CD4-positive, alpha-beta T cell (primary cell): Measurements from ENCODE around the gene GABRR2. TPM values are rescaled to one million over a fixed set of nuclear protein-coding genes. Genes with fewer than 3 reads are reported as not detected.

ENCODE experiments used
- ATAC-seq: fragments of 200-7000 bp; cut with Tn5 transposase; one replicate; pipeline ENCODE4 v1.10.0; 2022; ENCODE audit warnings: mild to moderate bottlenecking; ENCODE audit not compliant: poor library complexity
- CTCF ChIA-PET: fragments of 350-600 bp; sonication (Branson Sonifier 250); formaldehyde crosslinking; loops from one replicate; lab custom pipeline; 2021; ENCODE audit warnings: antibody characterized with exemption, inconsistent platforms; lab: Charles Lee
- POLR2A ChIA-PET: fragments of 350-600 bp; sonication (Branson Sonifier 250); formaldehyde crosslinking; loops from one replicate; lab custom pipeline; 2021; ENCODE audit warnings: antibody characterized with exemption, inconsistent platforms; lab: Charles Lee
- DNase-seq, 14 experiments: peaks; one replicate each; pipeline ENCODE4 v3.0.0-alpha.2; 2013 to 2020; ENCODE audit warnings: mixed read lengths in 2 of 14
- H3K27ac ChIP-seq, 2 donors: one replicate each; pipeline versions ENCODE4 v1.5.1 to v1.7.0; 2013; ENCODE audit warnings: low read length in 2 of 2, low read depth in 1 of 2, mild to moderate bottlenecking in 1 of 2
- H3K27me3 ChIP-seq, 2 experiments: 1 replicate in 1 of 2; 2 replicates in 1 of 2; pipeline versions ENCODE4 v1.6.1 to v1.7.0; 2013; ENCODE audit warnings: low read length in 2 of 2, control low read depth in 1 of 2, mild to moderate bottlenecking in 1 of 2, moderate library complexity in 1 of 2; ENCODE audit not compliant: insufficient read depth in 2 of 2, control insufficient read depth in 1 of 2
- H3K36me3 ChIP-seq: one replicate; pipeline ENCODE4 v1.6.1; 2013; ENCODE audit warnings: low read length, control low read depth; ENCODE audit not compliant: insufficient read depth
- H3K4me1 ChIP-seq: one replicate; pipeline ENCODE4 v1.6.1; 2013; ENCODE audit warnings: low read length, control low read depth; ENCODE audit not compliant: insufficient read depth
- H3K4me3 ChIP-seq: one replicate; pipeline ENCODE4 v1.5.1; 2013; ENCODE audit warnings: mild to moderate bottlenecking, low read length, moderate library complexity
- H3K9me3 ChIP-seq, 2 experiments: 1 replicate in 1 of 2; 2 replicates in 1 of 2; pipeline versions ENCODE4 v1.6.1 to v1.7.0; 2013; ENCODE audit warnings: low read length in 2 of 2, mild to moderate bottlenecking in 2 of 2, control low read depth in 1 of 2, moderate library complexity in 1 of 2; ENCODE audit not compliant: control insufficient read depth in 1 of 2, insufficient read depth in 1 of 2
- H3K27ac Mint-ChIP-seq: one replicate; pipeline ENCODE4 v1.8.0; 2020; ENCODE audit warnings: mixed read lengths
- H3K27me3 Mint-ChIP-seq: one replicate; pipeline ENCODE4 v1.8.0; 2021; ENCODE audit warnings: mixed read lengths
- H3K36me3 Mint-ChIP-seq: one replicate; pipeline ENCODE4 v1.8.0; 2021; ENCODE audit warnings: low read depth, mixed read lengths
- H3K4me1 Mint-ChIP-seq: one replicate; pipeline ENCODE4 v1.8.0; 2021; ENCODE audit warnings: low read depth, mixed read lengths
- H3K4me3 Mint-ChIP-seq: one replicate; pipeline ENCODE4 v1.8.0; 2020; ENCODE audit warnings: mild to moderate bottlenecking, mixed read lengths
- H3K9me3 Mint-ChIP-seq: one replicate; pipeline ENCODE4 v1.8.0; 2020; ENCODE audit warnings: mixed read lengths
- CTCF ChIP-seq: fragments of 200-600 bp; IDR thresholded peaks from one replicate; pipeline ENCODE4 v1.8.0; 2022; ENCODE audit warnings: antibody characterized with exemption, mild to moderate bottlenecking
- intact Hi-C, 2 experiments: fragments of 100-400 bp; cut with DNase I in 1 of 2; cut with micrococcal nuclease in 1 of 2; formaldehyde crosslinking; loops; one replicate each; pipeline versions ENCODE4 v1.15.1 to v1.9.0; 2023 to 2025; cut with DNase I, micrococcal nuclease
- total RNA-seq, 174 experiments: library from RNA in 2 of 174; stranded (reverse) in 2 of 174; gene quantifications; one replicate each; pipeline ENCODE4 v1.2.3 and lab custom pipeline; 2021 to 2026

Gene GABRR2
- total RNA-seq, 2 experiments from 2014 or later: 0.47 to 0.49 TPM

- Mint-ChIP-seq H3K27me3 (no peaks in the 10 kb centered on the region), H3K36me3 (no peaks in the 10 kb centered on the region), H3K9me3 (peaks cover 4% of the 10 kb centered on the region), H3K4me1 (no peaks in the 10 kb centered on the region), H3K4me3 (no peak overlapping the region), H3K27ac (no peak overlapping the region)
- no peak for TF ChIP-seq CTCF
- Histone ChIP-seq H3K27me3 (no peaks in the 10 kb centered on the region), H3K4me1 (no peaks in the 10 kb centered on the region), H3K4me3 (no peak overlapping the region), H3K27ac (no peak overlapping the region), H3K9me3 (peaks cover 0 to 4% of the 10 kb centered on the region in 2 experiments), H3K36me3 (no peaks in the 10 kb centered on the region)
- no peak for ATAC-seq
- ChIA-PET POLR2A (no interaction called here), CTCF (no interaction called here)
- DNase-seq: no peak
- intact Hi-C loops: no loop called here
These were observed 93.0 kb downstream of the GABRR2 start for GRCh38 chr6:89221971-89222711.

- CTCF ChIA-PET: interaction anchor here (1.6 kb wide), 1 partner anchor 151 kb away, joined by 3 read pairs; no protein-coding TSS in a partner anchor
- H3K4me3 ChIP-seq: no peak overlapping the region
- no peaks in the 10 kb centered on the region for H3K4me1 ChIP-seq
- Mint-ChIP-seq H3K27ac (no peak overlapping the region), H3K9me3 (peaks cover 4% of the 10 kb centered on the region), H3K4me3 (no peak overlapping the region), H3K36me3 (no peaks in the 10 kb centered on the region), H3K4me1 (no peaks in the 10 kb centered on the region), H3K27me3 (no peaks in the 10 kb centered on the region)
- H3K27ac ChIP-seq: no peak overlapping the region
- no peaks in the 10 kb centered on the region for H3K27me3 ChIP-seq
- peaks cover 0 to 4% of the 10 kb centered on the region in 2 experiments for H3K9me3 ChIP-seq
- H3K36me3 ChIP-seq: no peaks in the 10 kb centered on the region
- ATAC-seq (no peak), DNase-seq (no peak)
- POLR2A ChIA-PET: no interaction called here
- intact Hi-C loops: no loop called here
- no peak for TF ChIP-seq CTCF
These were observed 94.0 kb downstream of the GABRR2 start for GRCh38 chr6:89221129-89221528.

- peaks cover 0 to 2% of the 10 kb centered on the region in 2 experiments for H3K27me3 ChIP-seq
- DNase-seq (no peak), ATAC-seq (no peak)
- H3K27ac ChIP-seq: no peak within 1 kb of the TSS
- H3K27me3 Mint-ChIP-seq: no peaks in the 10 kb centered on the region
- no peak within 1 kb of the TSS for H3K27ac Mint-ChIP-seq
- no peaks in the 10 kb centered on the region for H3K9me3 ChIP-seq
- intact Hi-C loops: no loop called here
- no peak within 1 kb of the TSS for H3K4me3 Mint-ChIP-seq
- no peaks in the 10 kb centered on the region for H3K4me1 ChIP-seq
- CTCF ChIA-PET: no interaction called here
- TF ChIP-seq CTCF: no peak
- POLR2A ChIA-PET: no interaction called here
- no peaks in the 10 kb centered on the region for H3K9me3 Mint-ChIP-seq
- H3K4me1 Mint-ChIP-seq: no peaks in the 10 kb centered on the region
- H3K36me3 Mint-ChIP-seq: no peaks in the 10 kb centered on the region
- H3K36me3 ChIP-seq: no peaks in the 10 kb centered on the region
- no peak within 1 kb of the TSS for H3K4me3 ChIP-seq
These were observed 97.7 kb downstream of the GABRR2 start, which contains the start of gene GABRR1 for GRCh38 chr6:89217299-89217910. TSS of gene GABRR1 (minus strand) at chr6:89217358. CDS start at chr6:89217322, 36 bp downstream.
